Ectodermal cell (in vitro differentiated cells): Measurements from ENCODE around the gene NELFB.
"Not testable (repeated sequence)": the region's sequence is repeated elsewhere in the genome, so short reads cannot be mapped to it uniquely, and the experiment has no call there.

Source experiments
- H3K27ac ChIP-seq: 2 replicates; pipeline ENCODE4 v1.7.0; 2013; ENCODE audit warnings: mild to moderate bottlenecking, low read depth, low read length; ENCODE audit not compliant: insufficient read depth, poor library complexity, severe bottlenecking
- H3K27me3 ChIP-seq: 2 replicates; pipeline ENCODE4 v1.7.0; 2013; ENCODE audit warnings: mild to moderate bottlenecking, low read length; ENCODE audit not compliant: insufficient read depth, control insufficient read depth, poor library complexity, severe bottlenecking
- H3K36me3 ChIP-seq: one replicate; pipeline ENCODE4 v1.7.0; 2013; ENCODE audit warnings: low read length; ENCODE audit not compliant: control insufficient read depth, insufficient read depth
- H3K4me1 ChIP-seq: one replicate; pipeline ENCODE4 v1.7.0; 2013; ENCODE audit warnings: low read length; ENCODE audit not compliant: control insufficient read depth, insufficient read depth
- H3K4me3 ChIP-seq: 2 replicates; pipeline ENCODE4 v1.7.0; 2013; ENCODE audit warnings: low read depth, low read length, control low read depth; ENCODE audit not compliant: insufficient read depth
- H3K9me3 ChIP-seq: 2 replicates; pipeline ENCODE4 v1.7.0; 2013; ENCODE audit warnings: mild to moderate bottlenecking, low read length, moderate library complexity; ENCODE audit not compliant: control insufficient read depth
- WGBS, 2 experiments: methylation state at CpG; one replicate each; pipeline ENCODE4 v1.1.7; 2013; ENCODE audit warnings: missing lambda C conversion rate in 2 of 2; 5-methylcytosine and 5-hydroxymethylcytosine counted together

NELFB gene

GRCh38 chr9:137242269-137243203 lies 12.6 kb upstream of the NELFB start:
- Histone ChIP-seq H3K4me1 (peaks cover 41% of the 10 kb centered on the region), H3K36me3 (peaks cover 7% of the 10 kb centered on the region), H3K27me3 (no peaks in the 10 kb centered on the region), H3K4me3 (peak overlapping the region; percentile 80), H3K27ac (no peak overlapping the region), H3K9me3 (no peaks in the 10 kb centered on the region)
- 87 to 88% methylated on average over 36 of the region's 36 CpGs for WGBS, 2 experiments

DNA sequence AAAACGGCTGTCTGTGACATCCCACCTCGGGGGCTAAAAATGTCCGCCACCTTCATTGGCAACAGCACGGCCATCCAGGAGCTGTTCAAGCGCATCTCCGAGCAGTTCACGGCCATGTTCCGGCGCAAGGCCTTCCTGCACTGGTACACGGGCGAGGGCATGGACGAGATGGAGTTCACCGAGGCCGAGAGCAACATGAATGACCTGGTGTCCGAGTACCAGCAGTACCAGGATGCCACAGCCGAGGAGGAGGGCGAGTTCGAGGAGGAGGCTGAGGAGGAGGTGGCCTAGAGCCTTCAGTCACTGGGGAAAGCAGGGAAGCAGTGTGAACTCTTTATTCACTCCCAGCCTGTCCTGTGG lies 11.9 kb upstream of the NELFB start:
- H3K4me3 ChIP-seq, H3K27me3 ChIP-seq, H3K27ac ChIP-seq, H3K9me3 ChIP-seq, H3K36me3 ChIP-seq: not testable (repeated sequence)
- peaks cover 36% of the 10 kb centered on the region for H3K4me1 ChIP-seq
- 96 to 97% methylated on average over 18 of the region's 18 CpGs for WGBS, 2 experiments

- WGBS, 2 experiments, result 75 to 80% methylated on average over 15 of the region's 15 CpGs
- Histone ChIP-seq H3K27me3 (no peaks in the 10 kb centered on the region), H3K9me3 (no peaks in the 10 kb centered on the region), H3K27ac (no peak overlapping the region), H3K4me1 (peaks cover 34% of the 10 kb centered on the region), H3K4me3 (no peak overlapping the region), H3K36me3 (peaks cover 7% of the 10 kb centered on the region)
These were observed 11.3 kb upstream of the NELFB start for GRCh38 chr9:137243626-137244485.

- Histone ChIP-seq H3K36me3 (peaks cover 7% of the 10 kb centered on the region), H3K4me3 (no peak overlapping the region), H3K27ac (no peak overlapping the region), H3K27me3 (no peaks in the 10 kb centered on the region), H3K9me3 (no peaks in the 10 kb centered on the region), H3K4me1 (peaks cover 29% of the 10 kb centered on the region)
- WGBS, 2 experiments, result 75 to 77% methylated on average over 36 of the region's 36 CpGs
These were observed 10.4 kb upstream of the NELFB start for GRCh38 chr9:137244486-137245449.

- Histone ChIP-seq H3K9me3 (no peaks in the 10 kb centered on the region), H3K27me3 (no peaks in the 10 kb centered on the region), H3K4me3 (no peak overlapping the region), H3K27ac (no peak overlapping the region), H3K36me3 (peaks cover 7% of the 10 kb centered on the region), H3K4me1 (peaks cover 32% of the 10 kb centered on the region)
- 91 to 92% methylated on average over 25 of the region's 25 CpGs for WGBS, 2 experiments
These were observed 9.4 kb upstream of the NELFB start for GRCh38 chr9:137245450-137246421.

DNA sequence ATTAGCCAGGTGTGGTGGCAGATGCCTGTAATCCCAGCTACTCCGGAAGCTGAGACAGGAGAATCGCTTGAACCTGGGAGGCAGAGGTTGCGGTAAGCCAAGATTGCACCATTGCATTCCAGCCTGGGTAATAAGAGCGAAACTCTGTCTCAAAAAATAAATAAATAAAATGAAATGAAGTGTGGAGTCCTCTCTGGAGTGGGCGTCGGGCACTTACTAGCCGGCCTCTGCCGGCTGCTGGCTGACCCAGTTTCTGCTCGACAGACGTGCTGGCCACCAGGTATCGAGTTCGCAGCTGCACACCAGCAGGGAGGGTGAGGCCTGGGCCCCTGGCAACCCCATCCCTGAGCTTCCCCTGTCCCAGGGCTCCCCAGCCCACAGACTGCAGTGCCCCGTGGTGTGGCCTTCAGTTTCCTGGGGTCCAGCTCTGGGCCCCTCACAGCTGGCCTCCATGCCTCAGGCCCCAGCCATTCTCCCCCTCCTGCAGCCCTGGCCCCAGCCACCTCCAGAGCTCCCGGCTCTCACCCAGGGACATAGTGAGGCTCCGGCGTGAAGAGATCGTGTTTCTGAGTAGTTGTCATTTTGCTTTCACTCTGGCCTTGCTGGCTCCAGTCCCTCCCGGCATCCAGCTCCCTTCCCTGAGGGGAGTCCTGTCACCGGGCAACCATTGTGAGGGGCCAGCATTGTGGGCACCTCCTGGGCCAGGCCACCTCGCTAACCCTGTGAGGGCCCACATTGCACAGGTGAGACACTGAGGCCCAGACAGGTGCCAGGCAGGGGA lies 7.8 kb upstream of the NELFB start:
- Histone ChIP-seq H3K9me3 (no peaks in the 10 kb centered on the region), H3K27ac (no peak overlapping the region), H3K27me3 (no peaks in the 10 kb centered on the region), H3K4me3 (no peak overlapping the region), H3K36me3 (peaks cover 7% of the 10 kb centered on the region), H3K4me1 (peaks cover 43% of the 10 kb centered on the region)
- 70 to 76% methylated on average over 20 of the region's 20 CpGs for WGBS, 2 experiments

DNA sequence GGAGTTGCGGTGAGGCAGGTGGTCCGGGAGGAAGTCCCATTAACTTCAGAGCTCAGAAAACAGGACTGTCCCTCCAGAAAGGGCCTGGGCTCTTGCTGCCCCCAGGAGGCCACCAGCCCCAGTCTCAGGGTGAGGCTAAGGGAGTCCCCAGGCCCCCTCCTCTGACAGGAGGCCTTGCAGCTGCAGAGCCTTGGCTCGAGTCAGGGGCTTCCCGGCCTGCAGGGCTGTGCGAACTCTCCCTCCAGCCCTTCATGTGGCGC lies 7.3 kb upstream of the NELFB start:
- Histone ChIP-seq H3K36me3 (peaks cover 4% of the 10 kb centered on the region), H3K27me3 (no peaks in the 10 kb centered on the region), H3K4me3 (no peak overlapping the region), H3K9me3 (no peaks in the 10 kb centered on the region), H3K4me1 (peaks cover 38% of the 10 kb centered on the region), H3K27ac (no peak overlapping the region)
- 90% methylated on average over 6 of the region's 6 CpGs for WGBS, 2 experiments

DNA sequence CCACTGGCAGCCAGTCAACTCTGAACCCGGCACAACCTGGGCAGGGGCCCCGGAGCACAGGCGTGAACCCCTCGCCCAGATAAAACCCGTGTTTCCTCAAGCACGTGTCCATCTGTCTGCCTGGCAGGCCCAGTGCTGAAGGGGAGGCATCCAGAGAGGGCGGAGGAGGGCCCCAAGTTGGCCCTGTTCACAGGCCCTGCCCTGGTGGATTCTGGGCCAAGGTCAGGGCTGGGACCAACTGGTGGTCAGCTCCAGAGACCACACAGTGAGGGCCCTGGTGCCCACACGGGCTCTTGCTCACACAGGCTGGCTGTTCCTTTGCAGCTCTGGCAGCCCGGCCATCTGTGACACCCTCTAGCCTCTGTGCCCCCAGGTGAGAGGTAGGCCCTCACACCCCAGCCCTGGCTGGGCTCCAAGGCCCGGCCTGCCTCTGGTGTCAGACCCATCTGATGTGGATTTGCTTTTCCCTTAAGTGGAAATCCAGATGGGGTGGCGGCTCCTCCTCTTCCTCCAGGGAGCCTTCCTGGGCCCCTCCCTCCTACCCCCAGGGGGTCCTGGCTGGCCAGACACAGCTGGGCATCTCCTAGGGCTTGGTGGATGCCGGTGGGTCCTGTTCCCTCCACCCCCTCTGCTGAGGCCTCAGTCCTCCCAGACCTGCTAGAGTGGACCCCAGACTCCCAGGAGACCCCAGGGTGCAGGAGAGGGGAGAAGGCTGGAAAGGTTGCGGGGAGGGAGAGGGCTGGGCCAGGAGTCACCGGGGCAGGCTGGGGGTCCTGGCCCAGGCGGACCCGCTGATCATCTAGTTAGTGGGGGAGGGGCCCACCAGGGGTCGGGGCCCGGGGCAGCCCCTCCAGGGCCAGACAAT lies 4.6 kb upstream of the NELFB start:
- WGBS, 2 experiments, result 85 to 86% methylated on average over 17 of the region's 18 CpGs

More for the DNA sequence above, 4.6 kb upstream of the NELFB start:
- Histone ChIP-seq H3K27me3 (no peaks in the 10 kb centered on the region), H3K4me3 (no peak overlapping the region), H3K4me1 (peaks cover 39% of the 10 kb centered on the region), H3K9me3 (no peaks in the 10 kb centered on the region), H3K36me3 (no peaks in the 10 kb centered on the region), H3K27ac (no peak overlapping the region)
